SK-N-SH (cell line): ENCODE measurements around the gene MED27. TPM values are rescaled to one million over a fixed set of nuclear protein-coding genes. Genes with fewer than 3 reads are reported as not detected.

Experiments used
- CTCF ChIA-PET: fragments of 300-600, 350-600 bp; formaldehyde crosslinking; extraction: SDS; loops from one replicate; lab custom pipeline; 2021; lab: Yijun Ruan, JAX
- POLR2A ChIA-PET: fragments of 350-600 bp; sonication (Branson Sonifier 250); formaldehyde crosslinking; extraction: SDS; loops from one replicate; lab custom pipeline; 2020; ENCODE audit warnings: antibody characterized with exemption, inconsistent platforms; lab: Yijun Ruan, JAX
- DNase-seq: peaks from one replicate; pipeline ENCODE4 v3.0.0; 2012
- H2AFZ ChIP-seq: fragments of 200-600 bp; sonication (generic); 2 replicates; pipeline ENCODE4 v1.8.1; 2016; ENCODE audit warnings: antibody characterized with exemption, mild to moderate bottlenecking, low read depth
- H3F3A ChIP-seq: fragments of 200-600 bp; sonication (generic); replicated peaks from 2 replicates; pipeline ENCODE3; 2016; ENCODE audit warnings: antibody characterized with exemption, mild to moderate bottlenecking; ENCODE audit not compliant: insufficient read depth
- H3K27ac ChIP-seq, 2 experiments: fragments of 200-500 bp in 1 of 2; fragments of 200-600 bp in 1 of 2; sonication (Bioruptor generic) in 1 of 2; sonication (generic), shearing (Covaris generic) in 1 of 2; 2 replicates each; pipeline versions ENCODE4 v1.5.1 to v1.6.1; 2014 to 2016; ENCODE audit warnings: low read depth in 2 of 2, inconsistent platforms in 1 of 2, low read length in 1 of 2, mild to moderate bottlenecking in 1 of 2, mixed read lengths in 1 of 2
- H3K27me3 ChIP-seq: fragments of 200-600 bp; sonication (generic), shearing (Covaris generic); 2 replicates; pipeline ENCODE4 v1.6.1; 2016; ENCODE audit warnings: mixed run types; ENCODE audit not compliant: insufficient read depth
- H3K36me3 ChIP-seq, 2 experiments: fragments of 200-500 bp in 1 of 2; fragments of 200-600 bp in 1 of 2; sonication (Bioruptor generic) in 1 of 2; sonication (generic) in 1 of 2; replicated peaks in 1 of 2; 2 replicates each; pipeline versions ENCODE3 to v1.5.1; 2014 to 2016; ENCODE audit warnings: low read length in 1 of 2, mild to moderate bottlenecking in 1 of 2; ENCODE audit not compliant: insufficient read depth in 2 of 2, control insufficient read depth in 1 of 2
- H3K4me1 ChIP-seq, 2 experiments: fragments of 200-500 bp in 1 of 2; fragments of 200-600 bp in 1 of 2; sonication (Bioruptor generic) in 1 of 2; sonication (generic), shearing (Covaris generic) in 1 of 2; 2 replicates each; pipeline versions ENCODE4 v1.5.1 to v1.6.1; 2014 to 2016; ENCODE audit warnings: low read depth in 1 of 2, low read length in 1 of 2, mixed run types in 1 of 2; ENCODE audit not compliant: insufficient read depth in 2 of 2, control insufficient read depth in 1 of 2
- H3K4me2 ChIP-seq: fragments of 200-600 bp; sonication (generic), shearing (Covaris generic); 2 replicates; pipeline ENCODE4 v1.6.1; 2017; ENCODE audit warnings: mixed run types
- H3K4me3 ChIP-seq, 2 experiments: fragments of 200-500 bp in 1 of 2; fragments of 200-600 bp in 1 of 2; sonication (Bioruptor generic) in 1 of 2; sonication (generic), shearing (Covaris generic) in 1 of 2; 2 replicates each; pipeline versions ENCODE4 v1.5.1 to v1.8.1; 2014 to 2016; ENCODE audit warnings: low read depth in 2 of 2, inconsistent platforms in 1 of 2, low read length in 1 of 2, mild to moderate bottlenecking in 1 of 2, mixed read lengths in 1 of 2, moderate library complexity in 1 of 2
- H3K79me2 ChIP-seq: fragments of 200-600 bp; sonication (generic); 2 replicates; pipeline ENCODE4 v1.8.1; 2017; ENCODE audit warnings: mild to moderate bottlenecking; ENCODE audit not compliant: insufficient read depth
- H3K9ac ChIP-seq: fragments of 200-600 bp; sonication (generic); 2 replicates; pipeline ENCODE4 v1.6.1; 2017; ENCODE audit warnings: mixed run types
- H3K9me2 ChIP-seq: fragments of 200-600 bp; sonication (generic); 2 replicates; pipeline ENCODE4 v1.6.1; 2017; ENCODE audit warnings: mixed run types
- H3K9me3 ChIP-seq: fragments of 200-600 bp; sonication (generic); 2 replicates; pipeline ENCODE4 v1.6.1; 2017; ENCODE audit warnings: mixed run types, mild to moderate bottlenecking, moderate library complexity
- H4K20me1 ChIP-seq: fragments of 200-600 bp; sonication (generic); 2 replicates; pipeline ENCODE4 v1.6.1; 2017; ENCODE audit warnings: mild to moderate bottlenecking, mixed run types; ENCODE audit not compliant: insufficient read depth
- FOXJ3 ChIP-seq: sonication (generic); formaldehyde crosslinking; IDR thresholded peaks from 2 replicates; pipeline ENCODE4 v1.5.1; 2020; ENCODE audit warnings: mild to moderate bottlenecking, missing genetic modification reagents
- FOXM1 ChIP-seq: IDR thresholded peaks from 2 replicates; pipeline ENCODE4 v1.4.0; 2012; ENCODE audit warnings: low read depth, mild to moderate bottlenecking
- GABPA ChIP-seq: IDR thresholded peaks from 2 replicates; pipeline ENCODE4 v1.4.0; 2012; ENCODE audit warnings: low read depth, mild to moderate bottlenecking
- MEF2A ChIP-seq: IDR thresholded peaks from 2 replicates; pipeline ENCODE4 v1.4.0; 2012; ENCODE audit warnings: low read depth, borderline replicate concordance
- NFIC ChIP-seq: IDR thresholded peaks from 2 replicates; pipeline ENCODE4 v1.4.0; 2012; ENCODE audit warnings: borderline replicate concordance
- NRF1 ChIP-seq: IDR thresholded peaks from 2 replicates; pipeline ENCODE4 v1.6.1; 2012; ENCODE audit warnings: low read depth, mild to moderate bottlenecking, low read length
- POLR2AphosphoS5 ChIP-seq: IDR thresholded peaks from 2 replicates; pipeline ENCODE4 v1.6.1; 2012; ENCODE audit warnings: low read depth, low read length
- RAD21 ChIP-seq: IDR thresholded peaks from 2 replicates; pipeline ENCODE4 v1.6.1; 2012; ENCODE audit warnings: mild to moderate bottlenecking, low read length
- RCOR1 ChIP-seq: fragments of 150-350 bp; IDR thresholded peaks from 2 replicates; pipeline ENCODE4 v1.6.1; 2017; ENCODE audit warnings: antibody characterized with exemption, low read length
- REST ChIP-seq: IDR thresholded peaks from 2 replicates; pipeline ENCODE4 v1.6.1; 2012; ENCODE audit warnings: mild to moderate bottlenecking, low read depth, low read length, moderate library complexity
- RXRA ChIP-seq: IDR thresholded peaks from 2 replicates; pipeline ENCODE4 v1.4.0; 2012; ENCODE audit warnings: low read depth, mild to moderate bottlenecking, borderline replicate concordance
- SMC3 ChIP-seq: IDR thresholded peaks from 2 replicates; pipeline ENCODE4 v1.6.1; 2012; ENCODE audit warnings: low read depth, low read length, improper control_type of control experiment
- TEAD4 ChIP-seq: IDR thresholded peaks from 2 replicates; pipeline ENCODE4 v1.4.0; 2012; ENCODE audit warnings: mild to moderate bottlenecking, borderline replicate concordance; ENCODE audit not compliant: insufficient read depth
- USF2 ChIP-seq: fragments of 150-350 bp; IDR thresholded peaks from 2 replicates; pipeline ENCODE4 v1.6.1; 2017; ENCODE audit warnings: antibody characterized with exemption, low read length, low read depth, borderline replicate concordance
- WGBS: methylation state at CpG from one replicate; pipeline ENCODE4 v1.1.6; 2017; ENCODE audit warnings: low lambda C conversion rate; 5-methylcytosine and 5-hydroxymethylcytosine counted together
- polyA plus RNA-seq, 3 experiments: library from polyadenylated mRNA; depleted of rRNA; stranded (reverse); fragments of >200 nt; gene quantifications; 2 replicates each; pipeline ENCODE4 v1.2.3, GENCODE V29; 2012
- TF ChIP-seq, protein P1 (sequence below): fragments of 150-350 bp; IDR thresholded peaks from 2 replicates; pipeline ENCODE4 v1.6.1; 2016; ENCODE audit warnings: mild to moderate bottlenecking, low read depth, low read length
- TF ChIP-seq, protein P2 (sequence below): IDR thresholded peaks from 2 replicates; pipeline ENCODE4; 2012

MED27 gene
- polyA plus RNA-seq, 1 of the 3 experiments (the other 2 are of a cell fraction) = 35.0 TPM

GRCh38 chr9:132074736-132075135 lies 4.9 kb downstream of the MED27 start:
- POLR2A ChIA-PET = no interaction called here
- peak overlapping the region in 1 of 2 experiments; percentile 56; a peak in 2 of 4 replicates for H3K27ac ChIP-seq
- H3K4me2 ChIP-seq = peak overlapping the region; percentile 1; the same call in 1 of the 2 replicates
- H3K4me1 ChIP-seq = peaks cover 13 to 14% of the 10 kb centered on the region in 2 experiments; a peak in 3 of 4 replicates
- 88% methylated on average over 2 of the region's 2 CpGs for WGBS
- peaks cover 17 to 43% of the 10 kb centered on the region in 2 experiments for H3K36me3 ChIP-seq
- H3K9ac ChIP-seq = no peak overlapping the region
- no peak for DNase-seq
- peaks cover 31% of the 10 kb centered on the region; the same call in 1 of the 2 replicates for H4K20me1 ChIP-seq
- H3K27me3 ChIP-seq = no peaks in the 10 kb centered on the region
- no peak overlapping the region for H2AFZ ChIP-seq
- H3F3A ChIP-seq = peaks cover 7% of the 10 kb centered on the region
- 0 out of 2 replicates have a peak, but pooled peaks have one; percentile 18 for TF ChIP-seq NFIC
- no peak for TF ChIP-seq TEAD4
- H3K9me2 ChIP-seq = no peaks in the 10 kb centered on the region
- CTCF ChIA-PET = interaction anchor here (1.3 kb wide), 1 partner anchor 178 kb away, joined by 4 read pairs; no protein-coding TSS in a partner anchor
- H3K79me2 ChIP-seq = peaks cover 93% of the 10 kb centered on the region
- no peak overlapping the region for H3K4me3 ChIP-seq
- H3K9me3 ChIP-seq = no peaks in the 10 kb centered on the region

- WGBS = 96% methylated on average over 16 of the region's 16 CpGs
These were observed 7.7 kb downstream of the MED27 start for GRCh38 chr9:132071847-132072507.

More at GRCh38 chr9:132071847-132072507, 7.7 kb downstream of the MED27 start:
- no peaks in the 10 kb centered on the region for H3K27me3 ChIP-seq
- peaks cover 42% of the 10 kb centered on the region for H4K20me1 ChIP-seq
- no peaks in the 10 kb centered on the region for H3K9me2 ChIP-seq
- peaks cover 13 to 44% of the 10 kb centered on the region in 2 experiments for H3K36me3 ChIP-seq
- H3K79me2 ChIP-seq = peaks cover 74% of the 10 kb centered on the region
- no peak overlapping the region for H3K9ac ChIP-seq
- H2AFZ ChIP-seq = no peak overlapping the region
- no peak overlapping the region for H3K4me2 ChIP-seq
- H3K9me3 ChIP-seq = no peaks in the 10 kb centered on the region
- no peak overlapping the region for H3K4me3 ChIP-seq
- DNase-seq = no peak
- peaks cover 7 to 11% of the 10 kb centered on the region in 2 experiments; a peak in 2 of 4 replicates for H3K4me1 ChIP-seq
- ChIA-PET CTCF (no interaction called here), POLR2A (no interaction called here)
- TF ChIP-seq NFIC (no peak), NRF1 (no peak), FOXM1 (no peak), REST (no peak), SMC3 (no peak), RAD21 (no peak), RCOR1 (no peak), MEF2A (no peak), GABPA (no peak), RXRA (no peak), USF2 (no peak), POLR2AphosphoS5 (no peak), FOXJ3 (CRISPR knock-in tag) (no peak)
- TF ChIP-seq, protein P1, sequence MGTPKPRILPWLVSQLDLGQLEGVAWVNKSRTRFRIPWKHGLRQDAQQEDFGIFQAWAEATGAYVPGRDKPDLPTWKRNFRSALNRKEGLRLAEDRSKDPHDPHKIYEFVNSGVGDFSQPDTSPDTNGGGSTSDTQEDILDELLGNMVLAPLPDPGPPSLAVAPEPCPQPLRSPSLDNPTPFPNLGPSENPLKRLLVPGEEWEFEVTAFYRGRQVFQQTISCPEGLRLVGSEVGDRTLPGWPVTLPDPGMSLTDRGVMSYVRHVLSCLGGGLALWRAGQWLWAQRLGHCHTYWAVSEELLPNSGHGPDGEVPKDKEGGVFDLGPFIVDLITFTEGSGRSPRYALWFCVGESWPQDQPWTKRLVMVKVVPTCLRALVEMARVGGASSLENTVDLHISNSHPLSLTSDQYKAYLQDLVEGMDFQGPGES = no peak
- TF ChIP-seq, protein P2, sequence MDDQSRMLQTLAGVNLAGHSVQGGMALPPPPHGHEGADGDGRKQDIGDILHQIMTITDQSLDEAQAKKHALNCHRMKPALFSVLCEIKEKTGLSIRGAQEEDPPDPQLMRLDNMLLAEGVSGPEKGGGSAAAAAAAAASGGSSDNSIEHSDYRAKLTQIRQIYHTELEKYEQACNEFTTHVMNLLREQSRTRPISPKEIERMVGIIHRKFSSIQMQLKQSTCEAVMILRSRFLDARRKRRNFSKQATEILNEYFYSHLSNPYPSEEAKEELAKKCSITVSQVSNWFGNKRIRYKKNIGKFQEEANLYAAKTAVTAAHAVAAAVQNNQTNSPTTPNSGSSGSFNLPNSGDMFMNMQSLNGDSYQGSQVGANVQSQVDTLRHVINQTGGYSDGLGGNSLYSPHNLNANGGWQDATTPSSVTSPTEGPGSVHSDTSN = no peak
- H3F3A ChIP-seq = peaks cover 7% of the 10 kb centered on the region
- no peak overlapping the region for H3K27ac ChIP-seq
